Measurements from ENCODE around the gene KDM2B. TPM values are rescaled to one million over a fixed set of nuclear protein-coding genes. Genes with fewer than 3 reads are reported as not detected.

The KDM2B gene
- total RNA-seq, 1 donor from 2014 or later: 23.8 TPM

- no peak for TF ChIP-seq CTCF (conservative IDR thresholded peaks at IDR 0.05; ENCODE audit: low read depth, low read length)
- no peak for DNase-seq (ENCODE audit: low read depth)
These were observed 119.8 kb downstream of the KDM2B start for GRCh38 chr12:121461048-121461447.

GRCh38 chr12:121456551-121456950, 124.3 kb downstream of the KDM2B start:
- no peak overlapping the region for H3K4me3 ChIP-seq (ENCODE audit: low read depth, low read length)

More at GRCh38 chr12:121461048-121461447, 119.8 kb downstream of the KDM2B start:
- no peak overlapping the region for H3K4me3 ChIP-seq (ENCODE audit: low read depth, low read length)

GRCh38 chr12:121455766-121456420, 124.9 kb downstream of the KDM2B start:
- TF ChIP-seq CTCF (conservative IDR thresholded peaks at IDR 0.05; ENCODE audit: low read depth, low read length): no peak
- H3K4me3 ChIP-seq (ENCODE audit: low read depth, low read length): no peak overlapping the region
- DNase-seq (ENCODE audit: low read depth): no peak

More at GRCh38 chr12:121456551-121456950, 124.3 kb downstream of the KDM2B start:
- no peak for TF ChIP-seq CTCF (conservative IDR thresholded peaks at IDR 0.05; ENCODE audit: low read depth, low read length)
- no peak for DNase-seq (ENCODE audit: low read depth)

- TF ChIP-seq CTCF (conservative IDR thresholded peaks at IDR 0.05; ENCODE audit: low read depth, low read length): no peak
- H3K4me3 ChIP-seq (ENCODE audit: low read depth, low read length): no peak overlapping the region
- no peak for DNase-seq (ENCODE audit: low read depth)
These were observed 125.9 kb downstream of the KDM2B start for GRCh38 chr12:121454921-121455320.

- no peak for TF ChIP-seq CTCF (conservative IDR thresholded peaks at IDR 0.05; ENCODE audit: low read depth, low read length)
- H3K4me3 ChIP-seq (ENCODE audit: low read depth, low read length): no peak overlapping the region
- no peak for DNase-seq (ENCODE audit: low read depth)
These were observed 127.2 kb downstream of the KDM2B start for GRCh38 chr12:121453629-121454028.

- no peak for TF ChIP-seq CTCF (conservative IDR thresholded peaks at IDR 0.05; ENCODE audit: low read depth, low read length)
- DNase-seq (ENCODE audit: low read depth): no peak
- no peak overlapping the region for H3K4me3 ChIP-seq (ENCODE audit: low read depth, low read length)
These were observed 127.8 kb downstream of the KDM2B start for GRCh38 chr12:121452985-121453360.

GRCh38 chr12:121452340-121452984, 128.4 kb downstream of the KDM2B start:
- H3K4me3 ChIP-seq (ENCODE audit: low read depth, low read length): no peak overlapping the region
- no peak for DNase-seq (ENCODE audit: low read depth)
- TF ChIP-seq CTCF (conservative IDR thresholded peaks at IDR 0.05; ENCODE audit: low read depth, low read length): no peak
